ENCODE results near the gene TP53RK.

TP53RK gene

DNA sequence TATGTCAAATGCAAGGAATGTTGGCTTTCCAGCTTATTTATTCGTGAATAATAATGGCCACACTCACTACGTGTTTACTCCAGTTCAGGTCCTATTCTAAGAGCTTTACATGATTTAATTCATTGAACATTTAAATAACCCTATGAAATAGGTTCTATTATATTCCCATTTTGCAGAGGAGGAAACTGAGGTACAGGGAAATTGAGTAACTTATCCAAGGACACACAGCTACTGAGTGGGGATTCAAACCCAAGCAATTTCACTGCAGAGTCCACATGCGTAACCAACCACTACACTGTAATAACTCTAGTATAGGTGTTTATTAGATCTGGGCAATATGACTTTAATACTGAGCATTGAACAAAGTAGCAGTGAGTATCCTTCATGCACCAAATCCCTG, 25.7 kb downstream of the TP53RK start:
- no peak overlapping the region for H3K9ac ChIP-seq (ENCODE audit: low read depth in 1 of 2, low read length in 2 of 2)
- H3K36me3 ChIP-seq (ENCODE audit: control insufficient read depth in 2 of 2, insufficient read depth in 2 of 2, low read length in 2 of 2), result no peaks in the 10 kb centered on the region
- no peak overlapping the region for H3K4me3 ChIP-seq (ENCODE audit: low read length in 2 of 2)
- H3K9me3 ChIP-seq (ENCODE audit: control insufficient read depth in 2 of 2, low read length in 2 of 2), result no peaks in the 10 kb centered on the region
- H3K27me3 ChIP-seq (ENCODE audit: control insufficient read depth in 2 of 2, insufficient read depth in 2 of 2, low read length in 2 of 2), result no peaks in the 10 kb centered on the region
- no peak overlapping the region for H3K27ac ChIP-seq (ENCODE audit: low read depth in 2 of 2, low read length in 2 of 2)
- no peaks in the 10 kb centered on the region for H3K4me1 ChIP-seq (ENCODE audit: control insufficient read depth in 2 of 2, insufficient read depth in 2 of 2, low read length in 2 of 2)

GRCh38 chr20:46661659-46662058, 27.6 kb downstream of the TP53RK start:
- Histone ChIP-seq H3K9me3 (ENCODE audit: control insufficient read depth in 2 of 2, low read length in 2 of 2) (no peaks in the 10 kb centered on the region), H3K27ac (ENCODE audit: low read depth in 2 of 2, low read length in 2 of 2) (no peak overlapping the region), H3K4me3 (ENCODE audit: low read length in 2 of 2) (no peak overlapping the region), H3K36me3 (ENCODE audit: control insufficient read depth in 2 of 2, insufficient read depth in 2 of 2, low read length in 2 of 2) (no peaks in the 10 kb centered on the region), H3K27me3 (ENCODE audit: control insufficient read depth in 2 of 2, insufficient read depth in 2 of 2, low read length in 2 of 2) (no peaks in the 10 kb centered on the region), H3K9ac (ENCODE audit: low read depth in 1 of 2, low read length in 2 of 2) (no peak overlapping the region), H3K4me1 (ENCODE audit: control insufficient read depth in 2 of 2, insufficient read depth in 2 of 2, low read length in 2 of 2) (no peaks in the 10 kb centered on the region)

GRCh38 chr20:46660487-46660886, 28.8 kb downstream of the TP53RK start:
- H3K36me3 ChIP-seq (ENCODE audit: control insufficient read depth in 2 of 2, insufficient read depth in 2 of 2, low read length in 2 of 2), result no peaks in the 10 kb centered on the region
- H3K9ac ChIP-seq (ENCODE audit: low read depth in 1 of 2, low read length in 2 of 2), result no peak overlapping the region
- H3K27me3 ChIP-seq (ENCODE audit: control insufficient read depth in 2 of 2, insufficient read depth in 2 of 2, low read length in 2 of 2), result no peaks in the 10 kb centered on the region
- H3K4me3 ChIP-seq (ENCODE audit: low read length in 2 of 2), result no peak overlapping the region
- no peak overlapping the region for H3K27ac ChIP-seq (ENCODE audit: low read depth in 2 of 2, low read length in 2 of 2)
- no peaks in the 10 kb centered on the region for H3K9me3 ChIP-seq (ENCODE audit: control insufficient read depth in 2 of 2, low read length in 2 of 2)
- H3K4me1 ChIP-seq (ENCODE audit: control insufficient read depth in 2 of 2, insufficient read depth in 2 of 2, low read length in 2 of 2), result no peaks in the 10 kb centered on the region

- Histone ChIP-seq H3K9me3 (ENCODE audit: control insufficient read depth in 2 of 2, low read length in 2 of 2) (no peaks in the 10 kb centered on the region), H3K36me3 (ENCODE audit: control insufficient read depth in 2 of 2, insufficient read depth in 2 of 2, low read length in 2 of 2) (no peaks in the 10 kb centered on the region), H3K9ac (ENCODE audit: low read depth in 1 of 2, low read length in 2 of 2) (no peak overlapping the region), H3K27me3 (ENCODE audit: control insufficient read depth in 2 of 2, insufficient read depth in 2 of 2, low read length in 2 of 2) (peaks cover 0 to under 1% of the 10 kb centered on the region in 2 donors), H3K4me1 (ENCODE audit: control insufficient read depth in 2 of 2, insufficient read depth in 2 of 2, low read length in 2 of 2) (no peaks in the 10 kb centered on the region), H3K4me3 (ENCODE audit: low read length in 2 of 2) (no peak overlapping the region), H3K27ac (ENCODE audit: low read depth in 2 of 2, low read length in 2 of 2) (no peak overlapping the region)
These were observed 31.6 kb downstream of the TP53RK start for GRCh38 chr20:46657618-46658017.

- peaks cover 0 to 2% of the 10 kb centered on the region in 2 donors for H3K27me3 ChIP-seq (ENCODE audit: control insufficient read depth in 2 of 2, insufficient read depth in 2 of 2, low read length in 2 of 2)
- H3K36me3 ChIP-seq (ENCODE audit: control insufficient read depth in 2 of 2, insufficient read depth in 2 of 2, low read length in 2 of 2), result no peaks in the 10 kb centered on the region
- no peak overlapping the region for H3K9ac ChIP-seq (ENCODE audit: low read depth in 1 of 2, low read length in 2 of 2)
- no peaks in the 10 kb centered on the region for H3K4me1 ChIP-seq (ENCODE audit: control insufficient read depth in 2 of 2, insufficient read depth in 2 of 2, low read length in 2 of 2)
- H3K4me3 ChIP-seq (ENCODE audit: low read length in 2 of 2), result no peak overlapping the region
- H3K9me3 ChIP-seq (ENCODE audit: control insufficient read depth in 2 of 2, low read length in 2 of 2), result no peaks in the 10 kb centered on the region
- H3K27ac ChIP-seq (ENCODE audit: low read depth in 2 of 2, low read length in 2 of 2), result no peak overlapping the region
These were observed 32.1 kb downstream of the TP53RK start for GRCh38 chr20:46657137-46657536.

- no peaks in the 10 kb centered on the region for H3K36me3 ChIP-seq (ENCODE audit: control insufficient read depth in 2 of 2, insufficient read depth in 2 of 2, low read length in 2 of 2)
- H3K27ac ChIP-seq (ENCODE audit: low read depth in 2 of 2, low read length in 2 of 2), result no peak overlapping the region
- H3K9ac ChIP-seq (ENCODE audit: low read depth in 1 of 2, low read length in 2 of 2), result no peak overlapping the region
- no peaks in the 10 kb centered on the region for H3K4me1 ChIP-seq (ENCODE audit: control insufficient read depth in 2 of 2, insufficient read depth in 2 of 2, low read length in 2 of 2)
- peaks cover 11 to 17% of the 10 kb centered on the region in 2 donors for H3K27me3 ChIP-seq (ENCODE audit: control insufficient read depth in 2 of 2, insufficient read depth in 2 of 2, low read length in 2 of 2)
- no peaks in the 10 kb centered on the region for H3K9me3 ChIP-seq (ENCODE audit: control insufficient read depth in 2 of 2, low read length in 2 of 2)
- no peak overlapping the region for H3K4me3 ChIP-seq (ENCODE audit: low read length in 2 of 2)
These were observed 36.5 kb downstream of the TP53RK start for GRCh38 chr20:46652699-46653098.

DNA sequence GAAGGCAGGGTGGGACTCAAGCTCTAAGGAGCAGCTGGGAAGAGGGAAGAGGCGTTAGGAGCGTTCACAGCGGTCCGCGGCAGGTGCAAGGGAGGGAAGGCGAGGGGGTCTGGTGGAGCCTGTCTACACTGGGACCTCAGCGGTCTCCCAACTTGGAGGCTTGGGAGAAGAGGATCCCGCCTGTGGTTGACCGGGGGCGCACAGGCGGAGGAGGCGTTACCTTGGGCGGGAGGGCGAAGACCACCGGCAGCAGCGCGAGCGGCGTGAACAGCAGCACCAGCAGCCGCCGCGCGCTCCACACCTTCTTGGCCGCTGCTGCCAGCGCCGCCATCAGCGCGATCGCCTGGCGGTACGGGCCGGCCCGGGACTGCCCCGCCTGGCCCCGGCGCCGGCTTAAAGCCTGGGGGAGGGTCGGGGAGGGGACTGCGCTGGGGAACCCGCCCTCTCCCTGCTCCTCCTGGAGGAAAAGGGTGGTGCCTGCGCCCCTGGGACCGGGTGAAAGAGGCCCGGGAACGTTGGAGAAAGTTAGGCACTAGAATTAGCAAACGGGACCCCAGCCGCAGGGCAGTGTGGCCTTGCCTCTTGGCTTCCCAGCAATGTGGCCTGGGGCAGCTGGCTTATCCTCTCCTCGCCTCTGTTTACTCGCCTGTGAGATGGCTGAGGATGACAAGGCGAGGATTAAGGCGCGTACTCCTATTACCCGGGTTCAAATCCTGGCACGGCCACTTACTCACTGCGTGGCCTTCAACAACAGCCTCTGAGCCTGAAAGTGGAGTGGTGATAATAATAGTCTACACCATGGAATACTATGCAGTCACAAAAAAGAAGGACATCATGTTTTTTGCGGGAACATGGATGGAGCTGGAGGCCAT, 37.9 kb downstream of the TP53RK start, which contains the start of gene SLC13A3:
Gene SLC13A3, minus strand, starts transcription at position 369 of the 872 bp plus-strand sequence. Its CDS starts 38 bp downstream, at position 331.
- no peak within 1 kb of the TSS for H3K9ac ChIP-seq (ENCODE audit: low read depth in 1 of 2, low read length in 2 of 2)
- no peak within 1 kb of the TSS for H3K27ac ChIP-seq (ENCODE audit: low read depth in 2 of 2, low read length in 2 of 2)
- H3K27me3 ChIP-seq (ENCODE audit: control insufficient read depth in 2 of 2, insufficient read depth in 2 of 2, low read length in 2 of 2), result peaks cover 11 to 17% of the 10 kb centered on the region in 2 donors
- H3K4me3 ChIP-seq (ENCODE audit: low read length in 2 of 2), result no peak within 1 kb of the TSS
- H3K9me3 ChIP-seq (ENCODE audit: control insufficient read depth in 2 of 2, low read length in 2 of 2), result no peaks in the 10 kb centered on the region
- H3K4me1 ChIP-seq (ENCODE audit: control insufficient read depth in 2 of 2, insufficient read depth in 2 of 2, low read length in 2 of 2), result no peaks in the 10 kb centered on the region
- H3K36me3 ChIP-seq (ENCODE audit: control insufficient read depth in 2 of 2, insufficient read depth in 2 of 2, low read length in 2 of 2), result no peaks in the 10 kb centered on the region

DNA sequence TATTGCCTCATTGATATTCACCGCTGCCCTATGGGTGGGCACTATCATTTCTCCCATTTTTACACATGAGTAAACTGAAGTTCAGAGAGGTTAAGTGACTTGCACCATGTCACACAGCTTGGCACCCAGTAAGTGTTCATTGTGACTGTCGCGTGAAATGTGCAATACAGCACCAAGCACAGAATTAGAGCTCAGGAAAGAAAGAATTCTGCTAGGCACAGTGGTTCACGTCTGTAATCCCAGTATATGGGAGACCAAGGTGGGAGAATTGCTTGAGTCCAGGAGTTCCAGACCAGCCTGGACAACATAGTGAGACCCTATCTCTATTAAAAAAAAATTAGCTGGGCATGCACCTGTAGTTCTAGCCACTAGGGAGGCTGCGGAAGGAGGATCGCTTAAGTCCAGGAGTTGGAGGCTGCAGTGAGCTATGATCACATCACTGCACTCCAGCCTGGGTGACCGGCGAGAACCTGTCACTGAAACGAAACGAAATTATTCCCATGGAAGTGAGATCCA, 38.6 kb downstream of the TP53RK start:
- Histone ChIP-seq H3K27ac (ENCODE audit: low read depth in 2 of 2, low read length in 2 of 2) (no peak overlapping the region), H3K4me1 (ENCODE audit: control insufficient read depth in 2 of 2, insufficient read depth in 2 of 2, low read length in 2 of 2) (no peaks in the 10 kb centered on the region), H3K27me3 (ENCODE audit: control insufficient read depth in 2 of 2, insufficient read depth in 2 of 2, low read length in 2 of 2) (peaks cover 11 to 17% of the 10 kb centered on the region in 2 donors), H3K4me3 (ENCODE audit: low read length in 2 of 2) (no peak overlapping the region), H3K36me3 (ENCODE audit: control insufficient read depth in 2 of 2, insufficient read depth in 2 of 2, low read length in 2 of 2) (no peaks in the 10 kb centered on the region), H3K9ac (ENCODE audit: low read depth in 1 of 2, low read length in 2 of 2) (no peak overlapping the region), H3K9me3 (ENCODE audit: control insufficient read depth in 2 of 2, low read length in 2 of 2) (no peaks in the 10 kb centered on the region)

DNA sequence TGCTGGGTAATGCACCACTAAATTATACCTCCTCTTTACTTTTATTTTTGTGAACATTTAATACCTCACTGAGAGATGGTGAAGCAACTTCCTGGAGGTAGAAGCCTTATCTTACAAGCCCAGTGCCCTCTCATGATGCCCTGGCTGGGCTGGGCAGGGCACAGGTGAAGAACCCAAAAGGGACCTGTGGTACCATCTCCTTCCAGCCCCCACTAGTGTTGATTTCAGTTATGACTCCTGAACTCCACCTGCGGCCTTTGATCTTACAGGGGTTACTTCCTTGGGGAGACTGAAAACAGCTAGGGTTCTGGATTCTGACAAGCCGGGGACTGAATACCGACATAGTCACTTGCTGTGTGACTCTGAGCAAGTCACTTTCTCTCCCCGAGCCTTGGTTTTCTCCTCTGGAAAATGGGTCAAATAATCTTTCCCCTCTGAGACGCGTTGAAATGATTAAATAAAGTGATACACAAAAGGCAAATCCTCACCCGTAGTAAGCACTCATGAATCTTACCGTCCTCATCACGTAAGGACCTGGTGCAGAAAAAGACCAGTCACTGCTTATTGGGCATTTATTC, 39.2 kb downstream of the TP53RK start:
- H3K27me3 ChIP-seq (ENCODE audit: control insufficient read depth in 2 of 2, insufficient read depth in 2 of 2, low read length in 2 of 2), result peaks cover 12 to 17% of the 10 kb centered on the region in 2 donors
- H3K4me3 ChIP-seq (ENCODE audit: low read length in 2 of 2), result no peak overlapping the region
- H3K9ac ChIP-seq (ENCODE audit: low read depth in 1 of 2, low read length in 2 of 2), result no peak overlapping the region
- no peaks in the 10 kb centered on the region for H3K36me3 ChIP-seq (ENCODE audit: control insufficient read depth in 2 of 2, insufficient read depth in 2 of 2, low read length in 2 of 2)
- no peaks in the 10 kb centered on the region for H3K4me1 ChIP-seq (ENCODE audit: control insufficient read depth in 2 of 2, insufficient read depth in 2 of 2, low read length in 2 of 2)
- no peak overlapping the region for H3K27ac ChIP-seq (ENCODE audit: low read depth in 2 of 2, low read length in 2 of 2)
- no peaks in the 10 kb centered on the region for H3K9me3 ChIP-seq (ENCODE audit: control insufficient read depth in 2 of 2, low read length in 2 of 2)

GRCh38 chr20:46649650-46649949, 39.6 kb downstream of the TP53RK start:
- Histone ChIP-seq H3K27ac (ENCODE audit: low read depth in 2 of 2, low read length in 2 of 2) (no peak overlapping the region), H3K4me1 (ENCODE audit: control insufficient read depth in 2 of 2, insufficient read depth in 2 of 2, low read length in 2 of 2) (no peaks in the 10 kb centered on the region), H3K9me3 (ENCODE audit: control insufficient read depth in 2 of 2, low read length in 2 of 2) (no peaks in the 10 kb centered on the region), H3K27me3 (ENCODE audit: control insufficient read depth in 2 of 2, insufficient read depth in 2 of 2, low read length in 2 of 2) (peaks cover 16 to 17% of the 10 kb centered on the region in 2 donors), H3K4me3 (ENCODE audit: low read length in 2 of 2) (no peak overlapping the region), H3K36me3 (ENCODE audit: control insufficient read depth in 2 of 2, insufficient read depth in 2 of 2, low read length in 2 of 2) (no peaks in the 10 kb centered on the region), H3K9ac (ENCODE audit: low read depth in 1 of 2, low read length in 2 of 2) (no peak overlapping the region)

Measured in mucosa of rectum (tissue), 2 donors.